Measurements from ENCODE around the gene GRAMD2B. TPM values are rescaled to one million over a fixed set of nuclear protein-coding genes. Genes with fewer than 3 reads are reported as not detected.

The GRAMD2B gene
- total RNA-seq, 1 donor from 2014 or later: 29.3 TPM

Other genes with a start within 250 kb of the GRAMD2B start
- 35.5 TPM for gene ALDH7A1, start 171.8 kb downstream of the GRAMD2B start, total RNA-seq
- 27.6 TPM for gene PHAX, start 177.5 kb downstream of the GRAMD2B start, total RNA-seq